ENCODE results near the gene MMD2.
"Not testable (repeated sequence)": the region's sequence is repeated elsewhere in the genome, so short reads cannot be mapped to it uniquely, and the experiment has no call there.

Gene MMD2

DNA sequence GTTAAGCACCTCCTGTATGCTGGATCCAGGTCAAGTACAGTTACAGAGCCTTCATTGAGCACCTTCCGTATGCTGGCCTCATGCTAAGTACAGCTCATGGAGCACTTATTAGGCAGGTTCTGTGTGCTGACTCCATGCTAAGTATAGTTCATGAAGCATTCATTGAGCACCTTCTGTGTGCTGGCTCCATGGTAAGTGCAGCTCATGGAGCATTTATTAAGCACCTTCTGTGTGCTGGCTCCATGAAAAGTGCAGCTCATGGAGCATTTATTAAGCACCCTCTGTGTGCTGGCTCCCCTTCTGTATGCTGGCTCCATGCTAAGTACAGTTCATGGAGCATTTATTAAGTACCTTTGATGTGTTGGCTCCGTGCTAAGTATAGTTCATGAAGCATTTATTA lies 30.5 kb downstream of the MMD2 start:
- Histone ChIP-seq H3K36me3 (ENCODE audit: control insufficient read depth, insufficient read depth, low read length, severe bottlenecking) (no peaks in the 10 kb centered on the region), H3K9ac (ENCODE audit: low read length) (no peak overlapping the region), H3K4me1 (ENCODE audit: control insufficient read depth, insufficient read depth, low read length) (no peaks in the 10 kb centered on the region), H3K9me3 (ENCODE audit: control insufficient read depth, low read length) (peaks cover 3% of the 10 kb centered on the region), H3K4me3 (ENCODE audit: low read length) (no peak overlapping the region), H3K27me3 (replicated peaks; ENCODE audit: control insufficient read depth, insufficient read depth, low read length) (peaks cover 14% of the 10 kb centered on the region)
- no peak for DNase-seq (ENCODE audit: low read depth)

DNA sequence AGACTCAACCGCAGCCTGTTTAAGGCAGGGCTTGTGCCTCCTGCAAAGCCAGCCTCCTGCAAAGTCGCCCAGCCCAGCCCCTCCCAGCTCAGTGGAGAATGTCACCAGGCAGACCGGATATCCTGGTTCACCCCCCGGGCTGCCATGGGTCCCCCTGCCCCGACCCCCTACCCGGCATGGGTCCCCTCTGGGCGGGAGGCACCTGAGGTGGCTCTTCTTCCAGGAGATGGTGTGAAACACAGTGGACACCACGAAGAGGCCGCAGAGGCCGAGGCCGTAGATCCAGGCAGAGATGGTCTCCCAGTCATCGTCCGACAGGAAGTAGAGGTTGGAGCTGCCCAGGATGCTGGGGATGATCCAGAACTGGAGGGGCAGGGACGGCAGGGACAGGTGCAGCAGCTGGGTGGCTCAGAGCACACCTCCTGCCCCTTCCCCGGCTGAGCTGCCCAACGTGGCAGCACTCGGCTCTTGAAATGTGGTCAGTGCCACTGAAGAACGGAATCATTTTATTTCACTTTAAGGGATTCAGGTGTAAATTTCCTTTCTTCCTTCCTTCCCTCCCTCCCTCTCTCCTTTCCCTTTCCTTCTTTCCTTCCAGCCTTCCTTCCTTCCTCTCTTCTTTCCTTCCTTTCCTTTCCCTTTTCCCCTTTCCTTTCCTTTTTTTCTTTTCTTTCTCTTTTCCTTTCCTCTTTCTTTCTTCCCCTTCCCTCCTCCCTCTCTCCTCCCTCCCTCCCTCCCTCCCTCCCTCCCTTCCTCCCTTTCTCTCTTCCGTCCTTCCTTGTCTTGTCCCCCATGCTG lies 38.8 kb downstream of the MMD2 start:
- Histone ChIP-seq H3K9me3 (ENCODE audit: control insufficient read depth, low read length) (peaks cover 5% of the 10 kb centered on the region), H3K36me3 (ENCODE audit: control insufficient read depth, insufficient read depth, low read length, severe bottlenecking) (no peaks in the 10 kb centered on the region), H3K4me3 (ENCODE audit: low read length) (no peak overlapping the region), H3K9ac (ENCODE audit: low read length) (no peak overlapping the region), H3K27me3 (replicated peaks; ENCODE audit: control insufficient read depth, insufficient read depth, low read length) (no peaks in the 10 kb centered on the region), H3K4me1 (ENCODE audit: control insufficient read depth, insufficient read depth, low read length) (no peaks in the 10 kb centered on the region)
- no peak for DNase-seq (ENCODE audit: low read depth)

DNA sequence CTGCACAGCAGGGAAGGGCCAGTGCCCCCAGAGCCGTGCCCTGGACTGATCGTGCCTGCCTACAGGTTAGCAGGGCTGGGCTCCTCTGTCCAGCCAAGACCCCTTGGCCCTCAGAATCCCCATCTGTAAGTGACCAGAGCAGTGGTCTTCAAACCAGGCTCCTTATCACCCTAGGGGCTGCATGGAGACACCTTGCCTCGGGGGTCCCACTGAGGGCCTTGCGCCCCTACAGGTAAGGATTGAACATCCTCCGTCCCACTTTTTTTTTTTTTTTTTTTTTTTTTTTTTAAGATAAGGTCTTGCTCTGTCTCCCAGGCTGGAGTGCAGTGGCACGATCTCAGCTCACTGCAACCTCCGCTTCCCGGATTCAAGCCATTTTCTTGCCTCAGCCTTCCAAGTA lies 42.9 kb downstream of the MMD2 start:
- H3K4me3 ChIP-seq (ENCODE audit: low read length), result no peak overlapping the region
- H3K36me3 ChIP-seq (ENCODE audit: control insufficient read depth, insufficient read depth, low read length, severe bottlenecking), result no peaks in the 10 kb centered on the region
- no peak overlapping the region for H3K9ac ChIP-seq (ENCODE audit: low read length)
- no peak for DNase-seq (ENCODE audit: low read depth)
- no peaks in the 10 kb centered on the region for H3K4me1 ChIP-seq (ENCODE audit: control insufficient read depth, insufficient read depth, low read length)
- H3K9me3 ChIP-seq (ENCODE audit: control insufficient read depth, low read length), result peaks cover 5% of the 10 kb centered on the region
- peaks cover 2% of the 10 kb centered on the region for H3K27me3 ChIP-seq (replicated peaks; ENCODE audit: control insufficient read depth, insufficient read depth, low read length)

DNA sequence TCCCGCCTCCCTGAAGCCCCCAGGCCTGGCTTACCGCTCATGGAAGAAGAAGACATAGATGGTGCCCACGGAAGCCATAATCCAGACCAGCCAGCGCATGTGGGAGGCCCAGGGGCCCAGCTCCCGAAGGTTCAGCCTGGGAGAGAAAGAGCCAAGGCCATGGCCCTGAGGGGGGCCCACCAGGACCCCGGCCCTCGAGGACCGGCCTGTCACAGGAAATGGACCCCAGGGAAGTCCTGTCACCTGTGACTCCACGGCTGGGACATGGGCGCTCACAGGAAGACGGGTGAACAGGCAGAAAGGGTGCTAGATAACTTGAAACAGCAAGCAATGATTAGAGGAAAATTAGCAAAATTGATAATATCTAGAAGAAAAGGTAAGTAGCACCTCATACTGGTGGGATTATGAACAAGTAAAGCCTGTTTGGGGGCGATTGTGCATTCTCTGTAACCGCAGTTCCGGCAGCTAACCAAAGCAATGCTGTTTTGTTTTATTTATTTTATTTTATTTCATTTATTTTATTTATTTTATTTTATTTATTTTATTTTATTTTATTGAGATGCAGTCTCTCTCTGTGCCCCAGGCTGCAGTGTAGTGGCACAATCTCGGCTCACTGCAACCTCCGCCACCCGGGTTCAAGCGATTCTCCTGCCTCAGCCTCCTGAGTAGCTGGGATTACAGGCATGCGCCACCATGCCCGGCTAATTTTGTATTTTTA lies 47.7 kb downstream of the MMD2 start:
- Histone ChIP-seq H3K4me1 (ENCODE audit: control insufficient read depth, insufficient read depth, low read length) (no peaks in the 10 kb centered on the region), H3K27me3 (replicated peaks; ENCODE audit: control insufficient read depth, insufficient read depth, low read length) (peaks cover 18% of the 10 kb centered on the region), H3K4me3 (ENCODE audit: low read length) (no peak overlapping the region), H3K9ac (ENCODE audit: low read length) (no peak overlapping the region), H3K9me3 (ENCODE audit: control insufficient read depth, low read length) (peaks cover 5% of the 10 kb centered on the region), H3K36me3 (ENCODE audit: control insufficient read depth, insufficient read depth, low read length, severe bottlenecking) (no peaks in the 10 kb centered on the region)
- no peak for DNase-seq (ENCODE audit: low read depth)

DNA sequence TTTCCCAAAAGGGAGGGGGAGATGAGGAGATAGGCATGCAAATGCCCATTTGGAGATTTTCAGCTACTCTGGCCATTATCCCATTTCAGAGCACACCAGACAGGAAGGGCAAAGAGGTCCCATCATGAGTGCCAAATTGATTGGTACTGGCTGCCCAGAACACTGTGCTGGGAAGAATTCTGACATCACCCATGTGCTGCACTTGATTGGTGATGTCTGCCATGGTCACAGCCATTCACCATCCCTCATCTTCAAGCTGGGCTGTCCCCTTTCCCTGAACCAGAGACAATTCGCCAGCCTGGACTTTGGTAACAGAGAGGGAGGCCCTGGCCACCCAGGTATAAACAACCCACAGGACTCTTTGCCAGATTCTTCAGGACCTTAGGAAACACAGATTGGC lies 52.3 kb downstream of the MMD2 start:
- Histone ChIP-seq H3K4me1 (ENCODE audit: control insufficient read depth, insufficient read depth, low read length) (no peaks in the 10 kb centered on the region), H3K9ac (ENCODE audit: low read length) (no peak overlapping the region), H3K9me3 (ENCODE audit: control insufficient read depth, low read length) (peaks cover 5% of the 10 kb centered on the region), H3K36me3 (ENCODE audit: control insufficient read depth, insufficient read depth, low read length, severe bottlenecking) (no peaks in the 10 kb centered on the region), H3K4me3 (ENCODE audit: low read length) (no peak overlapping the region), H3K27me3 (replicated peaks; ENCODE audit: control insufficient read depth, insufficient read depth, low read length) (peaks cover 34% of the 10 kb centered on the region)
- DNase-seq (ENCODE audit: low read depth), result no peak

DNA sequence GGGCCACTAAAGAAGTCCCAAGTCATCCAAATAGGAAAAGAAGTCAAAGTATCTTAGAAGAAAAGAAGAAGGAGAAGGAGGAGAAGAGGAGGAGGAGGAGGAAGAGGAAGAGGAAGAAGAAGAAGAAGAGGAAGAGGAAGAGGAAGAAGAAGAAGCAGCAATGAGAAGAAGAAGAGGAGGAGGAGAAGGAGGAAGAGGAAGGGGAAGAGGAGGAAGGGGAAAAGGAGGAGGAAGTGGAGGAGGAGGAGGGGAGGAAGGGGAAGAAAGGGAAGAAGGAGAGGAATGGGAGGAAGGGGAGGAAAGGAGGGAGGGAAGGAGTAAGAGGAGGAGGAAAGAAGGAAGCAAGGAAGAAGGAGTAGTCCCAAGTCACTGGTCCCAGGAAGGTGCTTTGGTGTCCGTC lies 53.8 kb downstream of the MMD2 start:
- no peak for DNase-seq (ENCODE audit: low read depth)
- Histone ChIP-seq H3K4me3 (ENCODE audit: low read length) (no peak overlapping the region), H3K9ac (ENCODE audit: low read length) (no peak overlapping the region), H3K4me1 (ENCODE audit: control insufficient read depth, insufficient read depth, low read length) (no peaks in the 10 kb centered on the region), H3K36me3 (ENCODE audit: control insufficient read depth, insufficient read depth, low read length, severe bottlenecking) (no peaks in the 10 kb centered on the region), H3K9me3 (ENCODE audit: control insufficient read depth, low read length) (peaks cover 5% of the 10 kb centered on the region), H3K27me3 (replicated peaks; ENCODE audit: control insufficient read depth, insufficient read depth, low read length) (peaks cover 33% of the 10 kb centered on the region)

DNA sequence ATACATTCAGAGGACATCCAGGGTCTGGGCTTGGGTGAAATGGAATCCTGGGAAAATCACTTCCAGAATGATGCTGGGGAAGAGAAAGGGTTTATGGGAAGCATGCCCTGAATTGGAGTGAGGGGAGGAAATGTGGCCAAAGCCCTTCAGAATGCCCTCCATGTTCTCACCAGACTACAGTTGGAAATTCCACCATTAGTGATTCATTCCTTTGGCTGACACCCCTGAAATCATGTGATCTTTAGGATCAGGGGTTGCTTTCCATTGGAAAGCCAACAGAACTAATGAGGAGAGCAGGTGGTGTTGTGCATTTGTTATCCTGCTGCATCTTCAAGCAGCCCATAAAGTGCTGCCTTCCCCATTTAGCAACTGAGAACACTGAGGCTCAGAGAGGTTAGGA lies 54.6 kb downstream of the MMD2 start:
- Histone ChIP-seq H3K27me3 (replicated peaks; ENCODE audit: control insufficient read depth, insufficient read depth, low read length) (peaks cover 30% of the 10 kb centered on the region), H3K4me3 (ENCODE audit: low read length) (no peak overlapping the region), H3K4me1 (ENCODE audit: control insufficient read depth, insufficient read depth, low read length) (no peaks in the 10 kb centered on the region), H3K9me3 (ENCODE audit: control insufficient read depth, low read length) (peaks cover 5% of the 10 kb centered on the region), H3K36me3 (ENCODE audit: control insufficient read depth, insufficient read depth, low read length, severe bottlenecking) (no peaks in the 10 kb centered on the region), H3K9ac (ENCODE audit: low read length) (no peak overlapping the region)
- no peak for DNase-seq (ENCODE audit: low read depth)

DNA sequence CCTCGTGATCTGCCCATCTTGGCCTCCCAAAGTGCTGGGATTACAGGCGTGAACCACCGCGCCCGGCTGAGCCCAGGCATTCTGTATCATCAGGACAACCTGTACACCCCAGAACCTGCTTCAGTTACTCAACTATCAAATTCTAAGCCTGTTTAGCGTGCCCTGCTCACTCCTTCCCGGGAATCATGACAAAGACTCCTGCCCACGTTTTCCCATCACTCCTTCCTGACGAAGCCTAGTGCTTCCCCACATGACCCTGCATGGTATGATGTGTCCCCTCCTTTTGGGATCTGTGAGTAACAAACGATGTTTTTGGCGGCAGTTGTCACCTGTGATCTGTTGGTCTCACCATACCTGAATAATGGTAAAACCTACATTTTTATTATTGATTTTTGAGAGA lies 63.2 kb downstream of the MMD2 start:
- H3K9me3 ChIP-seq (ENCODE audit: control insufficient read depth, low read length), result peaks cover 10% of the 10 kb centered on the region
- no peak for DNase-seq (ENCODE audit: low read depth)
- peaks cover 9% of the 10 kb centered on the region for H3K27me3 ChIP-seq (replicated peaks; ENCODE audit: control insufficient read depth, insufficient read depth, low read length)
- no peaks in the 10 kb centered on the region for H3K36me3 ChIP-seq (ENCODE audit: control insufficient read depth, insufficient read depth, low read length, severe bottlenecking)
- H3K9ac ChIP-seq (ENCODE audit: low read length), result no peak overlapping the region
- H3K4me1 ChIP-seq (ENCODE audit: control insufficient read depth, insufficient read depth, low read length), result no peaks in the 10 kb centered on the region
- H3K4me3 ChIP-seq (ENCODE audit: low read length), result no peak overlapping the region

DNA sequence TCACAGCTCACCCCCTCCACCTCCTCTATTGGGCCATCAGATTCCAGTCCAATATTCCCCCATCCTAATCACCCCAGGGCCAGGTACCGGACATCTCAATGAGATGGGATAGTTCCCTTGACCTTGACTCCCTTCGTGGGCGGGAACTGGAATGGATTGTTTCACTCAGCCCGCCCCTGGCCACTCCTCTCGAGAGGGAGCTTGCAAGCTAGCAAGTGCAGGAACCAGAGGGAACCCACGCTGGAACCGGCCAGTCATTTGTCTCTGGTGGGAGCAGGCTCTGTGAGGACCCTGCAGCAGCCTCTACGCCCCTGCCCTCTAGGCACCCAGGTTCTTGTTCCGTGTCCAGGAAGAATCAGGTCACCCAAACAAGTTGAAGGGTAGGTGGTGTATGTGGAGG lies 64.5 kb downstream of the MMD2 start:
- H3K4me1 ChIP-seq (ENCODE audit: control insufficient read depth, insufficient read depth, low read length), result no peaks in the 10 kb centered on the region
- H3K9me3 ChIP-seq (ENCODE audit: control insufficient read depth, low read length), result peaks cover 10% of the 10 kb centered on the region
- peaks cover 4% of the 10 kb centered on the region for H3K27me3 ChIP-seq (replicated peaks; ENCODE audit: control insufficient read depth, insufficient read depth, low read length)
- H3K9ac ChIP-seq (ENCODE audit: low read length), result no peak overlapping the region
- no peaks in the 10 kb centered on the region for H3K36me3 ChIP-seq (ENCODE audit: control insufficient read depth, insufficient read depth, low read length, severe bottlenecking)
- no peak overlapping the region for H3K4me3 ChIP-seq (ENCODE audit: low read length)
- no peak for DNase-seq (ENCODE audit: low read depth)

DNA sequence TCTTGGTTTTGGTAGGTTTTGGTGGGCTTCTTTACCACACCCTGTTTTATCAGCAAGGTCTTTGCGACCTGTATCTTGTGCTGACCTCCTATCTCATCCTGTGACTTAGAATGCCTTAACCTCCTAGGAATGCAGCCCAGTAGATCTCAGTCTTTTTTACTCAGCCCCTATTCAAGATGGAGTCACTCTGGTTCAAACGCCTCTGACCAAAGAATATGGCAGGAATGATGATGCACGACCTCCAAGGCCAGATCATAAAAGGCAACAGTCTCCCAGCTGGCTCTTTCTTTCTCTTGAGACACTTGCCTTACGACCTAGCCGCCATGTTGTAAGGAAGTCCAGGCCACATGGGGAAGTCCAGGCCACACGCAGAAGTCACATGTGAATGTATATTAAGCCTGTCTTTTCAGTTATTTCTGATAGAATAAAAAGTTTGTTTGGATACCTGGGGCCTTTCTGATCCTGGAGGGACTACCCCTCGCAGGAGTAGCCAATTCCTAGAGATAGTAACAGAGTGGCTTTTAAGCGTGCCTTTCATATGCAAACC lies 65.0 kb downstream of the MMD2 start:
- H3K9ac ChIP-seq (ENCODE audit: low read length), result no peak overlapping the region
- H3K9me3 ChIP-seq (ENCODE audit: control insufficient read depth, low read length), result peaks cover 7% of the 10 kb centered on the region
- H3K4me1 ChIP-seq (ENCODE audit: control insufficient read depth, insufficient read depth, low read length), result no peaks in the 10 kb centered on the region
- H3K36me3 ChIP-seq (ENCODE audit: control insufficient read depth, insufficient read depth, low read length, severe bottlenecking), result no peaks in the 10 kb centered on the region
- H3K27me3 ChIP-seq (replicated peaks; ENCODE audit: control insufficient read depth, insufficient read depth, low read length), result peaks cover 5% of the 10 kb centered on the region
- H3K4me3 ChIP-seq (ENCODE audit: low read length), result no peak overlapping the region
- no peak for DNase-seq (ENCODE audit: low read depth)

DNA sequence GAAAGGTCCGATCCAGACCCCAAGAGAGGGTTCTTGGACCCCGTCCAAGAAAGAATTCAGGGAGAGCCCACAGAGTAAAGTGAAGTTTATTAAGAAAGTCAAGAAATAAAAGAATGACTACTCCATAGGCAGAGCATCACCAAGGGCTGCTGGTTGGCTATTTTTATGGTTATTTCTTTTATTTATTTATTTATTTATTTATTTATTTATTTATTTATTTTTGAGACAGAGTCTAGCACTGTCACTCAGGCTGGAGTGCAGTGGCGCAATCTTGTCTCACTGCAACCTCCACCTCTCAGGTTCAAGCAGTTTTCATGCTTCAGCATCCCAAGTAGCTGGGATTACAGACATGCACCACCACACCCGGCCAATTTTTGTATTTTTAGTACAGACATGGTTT lies 65.8 kb downstream of the MMD2 start:
- not testable (repeated sequence) for H3K9me3 ChIP-seq (ENCODE audit: control insufficient read depth, low read length); H3K36me3 ChIP-seq (ENCODE audit: control insufficient read depth, insufficient read depth, low read length, severe bottlenecking); DNase-seq (ENCODE audit: low read depth); H3K4me3 ChIP-seq (ENCODE audit: low read length); H3K4me1 ChIP-seq (ENCODE audit: control insufficient read depth, insufficient read depth, low read length); H3K9ac ChIP-seq (ENCODE audit: low read length); H3K27me3 ChIP-seq (replicated peaks; ENCODE audit: control insufficient read depth, insufficient read depth, low read length)

Data from adipocyte (in vitro differentiated cells).